Measurements from ENCODE around the gene MND1.

The MND1 gene

GRCh38 chr4:153372967-153373562, 28.6 kb downstream of the MND1 start:
- no peak for DNase-seq (ENCODE audit: low spot score)
- in situ Hi-C loops (cut with MboI; ENCODE audit: low pct_unique_long_range_greater_than_20kb, low sequenced_read_pairs, unreplicated experiment): no loop called here
- no peak for TF ChIP-seq CTCF (IDR thresholded peaks at IDR 0.05; ENCODE audit: extremely low read depth, insufficient read depth, missing control alignments)

- no peak for TF ChIP-seq CTCF (IDR thresholded peaks at IDR 0.05; ENCODE audit: extremely low read depth, insufficient read depth, missing control alignments)
- DNase-seq (ENCODE audit: low spot score): no peak
- in situ Hi-C loops (cut with MboI; ENCODE audit: low pct_unique_long_range_greater_than_20kb, low sequenced_read_pairs, unreplicated experiment): no loop called here
These were observed 30.0 kb downstream of the MND1 start for GRCh38 chr4:153374442-153374841.

- DNase-seq (ENCODE audit: low spot score): no peak
- TF ChIP-seq CTCF (IDR thresholded peaks at IDR 0.05; ENCODE audit: extremely low read depth, insufficient read depth, missing control alignments): no peak
- in situ Hi-C loops (cut with MboI; ENCODE audit: low pct_unique_long_range_greater_than_20kb, low sequenced_read_pairs, unreplicated experiment): no loop called here
These were observed 30.8 kb downstream of the MND1 start for GRCh38 chr4:153375303-153375702.

- DNase-seq (ENCODE audit: low spot score): no peak
- TF ChIP-seq CTCF (IDR thresholded peaks at IDR 0.05; ENCODE audit: extremely low read depth, insufficient read depth, missing control alignments): no peak
- in situ Hi-C loops (cut with MboI; ENCODE audit: low pct_unique_long_range_greater_than_20kb, low sequenced_read_pairs, unreplicated experiment): no loop called here
These were observed 38.6 kb downstream of the MND1 start for GRCh38 chr4:153383131-153383530.

DNA sequence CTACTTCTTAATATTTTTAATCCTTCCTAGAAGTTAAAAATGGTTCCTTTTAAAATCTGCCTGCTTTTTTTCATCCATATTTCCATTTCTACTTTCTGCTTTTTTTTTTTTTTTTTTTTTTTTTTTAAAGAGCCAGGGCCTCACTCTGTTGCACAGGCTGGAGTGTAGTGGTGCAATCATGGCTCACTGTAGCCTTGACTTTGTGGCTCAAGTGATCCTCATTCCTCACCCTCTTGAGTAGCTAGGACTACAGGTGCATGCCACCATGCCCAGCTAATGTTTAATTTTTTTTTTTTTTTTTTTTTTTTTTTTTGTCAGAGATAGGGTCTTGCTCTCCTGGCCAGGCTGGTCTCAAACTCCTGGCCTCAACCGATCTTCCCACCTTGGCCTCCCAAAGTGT, 39.7 kb downstream of the MND1 start:
- no peak for TF ChIP-seq CTCF (IDR thresholded peaks at IDR 0.05; ENCODE audit: extremely low read depth, insufficient read depth, missing control alignments)
- in situ Hi-C loops (cut with MboI; ENCODE audit: low pct_unique_long_range_greater_than_20kb, low sequenced_read_pairs, unreplicated experiment): no loop called here
- no peak for DNase-seq (ENCODE audit: low spot score)

DNA sequence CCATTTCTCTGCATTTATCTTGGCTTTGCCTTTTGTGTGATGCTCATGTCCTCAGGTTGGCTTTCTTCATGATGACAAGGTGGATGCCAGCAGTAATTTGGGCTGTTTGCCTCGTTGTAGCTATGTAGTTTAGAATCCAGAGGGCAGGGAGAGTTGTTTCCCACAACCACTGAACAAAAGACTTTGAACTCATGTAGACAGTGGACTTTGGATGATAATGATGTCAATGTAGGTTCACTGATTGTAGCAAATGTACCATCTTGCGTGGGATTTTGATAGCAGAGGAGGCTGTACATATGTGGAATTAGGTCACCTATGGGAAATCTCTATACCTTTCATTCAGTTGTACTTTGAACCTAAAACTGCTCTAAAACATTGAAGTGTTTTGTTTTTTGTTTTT, 41.3 kb downstream of the MND1 start:
- in situ Hi-C loops (cut with MboI; ENCODE audit: low pct_unique_long_range_greater_than_20kb, low sequenced_read_pairs, unreplicated experiment): no loop called here
- TF ChIP-seq CTCF (IDR thresholded peaks at IDR 0.05; ENCODE audit: extremely low read depth, insufficient read depth, missing control alignments): no peak
- DNase-seq (ENCODE audit: low spot score): no peak

DNA sequence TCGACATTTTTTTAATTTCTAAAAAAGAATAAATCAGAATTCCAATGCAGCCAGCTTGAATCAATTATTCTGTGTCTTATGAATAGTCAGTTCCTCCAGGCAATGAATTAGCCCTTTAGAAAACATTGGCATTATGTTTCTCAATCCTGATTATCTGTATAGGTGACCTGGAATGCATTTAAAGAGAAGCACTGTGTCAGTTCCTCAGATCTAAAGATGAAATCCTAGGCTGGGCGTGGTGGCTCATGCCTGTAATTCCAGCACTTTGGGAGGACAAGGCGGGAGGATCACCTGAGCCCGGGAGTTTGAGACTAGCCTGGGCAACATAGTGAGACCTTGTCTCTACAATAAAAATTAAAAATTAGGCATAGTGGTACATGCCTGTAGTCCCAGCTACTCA, 43.5 kb downstream of the MND1 start:
- DNase-seq (ENCODE audit: low spot score): no peak
- in situ Hi-C loops (cut with MboI; ENCODE audit: low pct_unique_long_range_greater_than_20kb, low sequenced_read_pairs, unreplicated experiment): no loop called here
- TF ChIP-seq CTCF (IDR thresholded peaks at IDR 0.05; ENCODE audit: extremely low read depth, insufficient read depth, missing control alignments): no peak

All from GM13977 (cell line).